ENCODE results near the gene BAD. TPM values are rescaled to one million over a fixed set of nuclear protein-coding genes. Genes with fewer than 3 reads are reported as not detected.
A peak's percentile ranks its signal among the peaks of the same experiment; 100 is the strongest.

BAD gene
- total and polyA plus RNA-seq, 10 donors = 27.0 to 67.3 (median 40.4) TPM

- Histone ChIP-seq H3K36me3 (peaks cover 0 to 48% (median 0%) of the 10 kb centered on the region in 6 donors), H3K27ac (peak overlapping the region in 7 of 8 donors; percentile 81 to 98 (median 95)), H3K4me1 (peaks cover 17 to 58% (median 24%) of the 10 kb centered on the region in 6 donors), H3K9me3 (no peaks in the 10 kb centered on the region), H3K4me3 (peak overlapping the region in 7 of 8 donors; percentile 70 to 91 (median 79)), H3K27me3 (replicated peaks in 1 of 7) (peaks cover 0 to 5% (median 0%) of the 10 kb centered on the region in 7 donors)
- WGBS, 5 donors = 70 to 85% (median 79%) methylated on average over 11 to 15 of the region's 15 CpGs
- intact Hi-C loops (cut with DNase I; ENCODE audit: low total_unique reads) = no loop called here
- TF ChIP-seq CTCF (IDR thresholded peaks at IDR 0.05 in 8 of 11, conservative IDR thresholded peaks at IDR 0.05 in 3 of 11) = no peak
- TF ChIP-seq POLR2A (IDR thresholded peaks at IDR 0.05) = no peak
- TF ChIP-seq POLR2AphosphoS5 (IDR thresholded peaks at IDR 0.05) = no peak
- DNase-seq = peak; percentile 87
Observed at GRCh38 chr11:64306876-64307622, 22.6 kb upstream of the BAD start.

GRCh38 chr11:64306563-64306875 is 22.1 kb upstream of the BAD start:
- H3K27me3 ChIP-seq (replicated peaks in 1 of 7) = peaks cover 0 to 11% (median 4%) of the 10 kb centered on the region in 7 donors
- no peaks in the 10 kb centered on the region for H3K9me3 ChIP-seq
- peaks cover 17 to 63% (median 24%) of the 10 kb centered on the region in 6 donors for H3K4me1 ChIP-seq
- TF ChIP-seq POLR2A (IDR thresholded peaks at IDR 0.05) (no peak), CTCF (IDR thresholded peaks at IDR 0.05 in 8 of 11, conservative IDR thresholded peaks at IDR 0.05 in 3 of 11) (no peak), POLR2AphosphoS5 (IDR thresholded peaks at IDR 0.05) (no peak)
- peak overlapping the region; percentile 70 to 91 (median 80) for H3K4me3 ChIP-seq
- WGBS, 5 donors = 9 to 26% (median 23%) methylated on average over 7 to 9 of the region's 9 CpGs
- peak overlapping the region; percentile 81 to 98 (median 94) for H3K27ac ChIP-seq
- intact Hi-C loops (cut with DNase I; ENCODE audit: low total_unique reads) = no loop called here
- H3K36me3 ChIP-seq = peaks cover 0 to 45% (median 0%) of the 10 kb centered on the region in 6 donors
- no peak for DNase-seq

GRCh38 chr11:64305691-64306562 is 21.5 kb upstream of the BAD start:
- peaks cover 23 to 67% (median 27%) of the 10 kb centered on the region in 6 donors for H3K4me1 ChIP-seq
- intact Hi-C loops (cut with DNase I; ENCODE audit: low total_unique reads) = no loop called here
- peak overlapping the region; percentile 70 to 91 (median 80) for H3K4me3 ChIP-seq
- DNase-seq = peak; percentile 95
- peaks cover 0 to 39% (median 0%) of the 10 kb centered on the region in 6 donors for H3K36me3 ChIP-seq
- TF ChIP-seq POLR2AphosphoS5 (IDR thresholded peaks at IDR 0.05) (peak; percentile 56 to 70 (median 62)), POLR2A (IDR thresholded peaks at IDR 0.05) (no peak), CTCF (IDR thresholded peaks at IDR 0.05 in 8 of 11, conservative IDR thresholded peaks at IDR 0.05 in 3 of 11) (peak in 7 of 11 experiments; percentile 12 to 60 (median 48))
- peak overlapping the region; percentile 81 to 98 (median 94) for H3K27ac ChIP-seq
- H3K9me3 ChIP-seq = no peaks in the 10 kb centered on the region
- H3K27me3 ChIP-seq (replicated peaks in 1 of 7) = peaks cover 0 to 17% (median 4%) of the 10 kb centered on the region in 7 donors
- 0 to 1% (median 1%) methylated on average over 5 to 71 of the region's 71 CpGs for WGBS, 5 donors

Data from spleen (tissue), 11 donors.